HFFc6 (cell line): Measurements from ENCODE around the gene GRIK4. TPM values are rescaled to one million over a fixed set of nuclear protein-coding genes. Genes with fewer than 3 reads are reported as not detected.

Source experiments
- DNase-seq: peaks from one replicate; pipeline ENCODE4 v3.0.0-alpha.2; 2018
- H3K27ac Mint-ChIP-seq: 2 replicates; pipeline ENCODE4 v1.8.0; 2020; ENCODE audit warnings: mild to moderate bottlenecking, mixed read lengths
- H3K27me3 Mint-ChIP-seq: 2 replicates; pipeline ENCODE4 v1.8.0; 2021; ENCODE audit warnings: mild to moderate bottlenecking, moderate library complexity, mixed read lengths; ENCODE audit not compliant: insufficient read depth
- H3K36me3 Mint-ChIP-seq: 2 replicates; pipeline ENCODE4 v1.8.0; 2021; ENCODE audit warnings: low read depth, mixed read lengths
- H3K4me1 Mint-ChIP-seq: 2 replicates; pipeline ENCODE4 v1.8.0; 2020; ENCODE audit warnings: low read depth, mixed read lengths
- H3K4me3 Mint-ChIP-seq: 2 replicates; pipeline ENCODE4 v1.8.0; 2020; ENCODE audit warnings: mild to moderate bottlenecking, moderate library complexity, mixed read lengths
- H3K9me3 Mint-ChIP-seq: 2 replicates; pipeline ENCODE4 v1.8.0; 2020; ENCODE audit warnings: mild to moderate bottlenecking, mixed read lengths
- total RNA-seq, 6 experiments: library from RNA; stranded (reverse); fragmentation: NEBNext Ultra II Directional; extraction: Animal tissue kit (Norgen Biotek cat#: 25700); gene quantifications; 2 replicates in 1 of 6; 3 replicates in 5 of 6; pipeline ENCODE4 v1.2.3, GENCODE V29; 2021
- TF ChIP-seq, protein P1 (sequence below): fragments of 200-600 bp; sonication (generic); IDR thresholded peaks from 2 replicates; pipeline ENCODE4 v1.5.0; 2021; ENCODE audit warnings: antibody characterized with exemption, mild to moderate bottlenecking

Gene GRIK4
- total RNA-seq, 6 experiments from 2014 or later = not detected

DNA sequence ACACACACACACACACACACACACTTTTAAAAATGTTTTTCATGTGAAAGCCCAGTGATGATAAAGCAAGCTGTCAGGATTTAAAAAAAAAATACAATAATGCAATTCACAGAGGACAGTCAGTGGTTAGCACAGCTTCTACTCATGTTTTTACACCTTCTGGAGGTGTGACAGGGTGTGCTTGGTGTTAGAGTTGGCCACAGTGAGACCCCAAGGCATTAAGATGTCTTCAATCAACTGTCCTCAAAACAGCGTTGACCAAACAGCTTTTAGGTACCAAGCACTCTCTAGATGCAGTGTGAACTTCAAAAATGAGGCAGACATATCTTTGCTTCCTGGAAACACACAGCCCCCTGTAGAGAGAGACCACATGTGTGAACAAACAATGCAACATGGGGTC is 346.0 kb downstream of the GRIK4 start:
- DNase-seq = no peak
- TF ChIP-seq, protein P1, sequence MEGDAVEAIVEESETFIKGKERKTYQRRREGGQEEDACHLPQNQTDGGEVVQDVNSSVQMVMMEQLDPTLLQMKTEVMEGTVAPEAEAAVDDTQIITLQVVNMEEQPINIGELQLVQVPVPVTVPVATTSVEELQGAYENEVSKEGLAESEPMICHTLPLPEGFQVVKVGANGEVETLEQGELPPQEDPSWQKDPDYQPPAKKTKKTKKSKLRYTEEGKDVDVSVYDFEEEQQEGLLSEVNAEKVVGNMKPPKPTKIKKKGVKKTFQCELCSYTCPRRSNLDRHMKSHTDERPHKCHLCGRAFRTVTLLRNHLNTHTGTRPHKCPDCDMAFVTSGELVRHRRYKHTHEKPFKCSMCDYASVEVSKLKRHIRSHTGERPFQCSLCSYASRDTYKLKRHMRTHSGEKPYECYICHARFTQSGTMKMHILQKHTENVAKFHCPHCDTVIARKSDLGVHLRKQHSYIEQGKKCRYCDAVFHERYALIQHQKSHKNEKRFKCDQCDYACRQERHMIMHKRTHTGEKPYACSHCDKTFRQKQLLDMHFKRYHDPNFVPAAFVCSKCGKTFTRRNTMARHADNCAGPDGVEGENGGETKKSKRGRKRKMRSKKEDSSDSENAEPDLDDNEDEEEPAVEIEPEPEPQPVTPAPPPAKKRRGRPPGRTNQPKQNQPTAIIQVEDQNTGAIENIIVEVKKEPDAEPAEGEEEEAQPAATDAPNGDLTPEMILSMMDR = no peak
- Mint-ChIP-seq H3K9me3 (no peaks in the 10 kb centered on the region), H3K4me1 (no peaks in the 10 kb centered on the region), H3K27ac (no peak overlapping the region), H3K27me3 (peaks cover 8% of the 10 kb centered on the region), H3K4me3 (no peak overlapping the region), H3K36me3 (no peaks in the 10 kb centered on the region)

DNA sequence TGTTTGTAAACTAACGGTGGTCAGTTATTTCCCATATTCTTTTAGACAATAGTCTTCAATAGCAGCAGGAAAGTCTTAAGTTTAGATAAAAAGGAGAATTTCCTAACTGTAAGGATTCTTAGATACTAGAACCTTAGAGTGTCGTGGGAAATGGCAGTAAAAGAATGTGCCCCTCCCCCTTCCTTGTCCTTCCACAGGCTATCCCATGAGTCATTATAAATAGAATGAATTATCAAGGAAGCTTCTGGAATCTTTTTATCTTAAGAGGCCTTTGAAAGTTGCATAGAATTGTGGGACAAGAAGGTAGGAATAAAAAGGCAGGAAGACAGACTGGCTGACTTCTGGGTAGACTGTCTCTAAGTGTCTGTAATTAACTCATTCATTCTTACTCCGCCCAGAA is 347.2 kb downstream of the GRIK4 start:
- DNase-seq = no peak

DNA sequence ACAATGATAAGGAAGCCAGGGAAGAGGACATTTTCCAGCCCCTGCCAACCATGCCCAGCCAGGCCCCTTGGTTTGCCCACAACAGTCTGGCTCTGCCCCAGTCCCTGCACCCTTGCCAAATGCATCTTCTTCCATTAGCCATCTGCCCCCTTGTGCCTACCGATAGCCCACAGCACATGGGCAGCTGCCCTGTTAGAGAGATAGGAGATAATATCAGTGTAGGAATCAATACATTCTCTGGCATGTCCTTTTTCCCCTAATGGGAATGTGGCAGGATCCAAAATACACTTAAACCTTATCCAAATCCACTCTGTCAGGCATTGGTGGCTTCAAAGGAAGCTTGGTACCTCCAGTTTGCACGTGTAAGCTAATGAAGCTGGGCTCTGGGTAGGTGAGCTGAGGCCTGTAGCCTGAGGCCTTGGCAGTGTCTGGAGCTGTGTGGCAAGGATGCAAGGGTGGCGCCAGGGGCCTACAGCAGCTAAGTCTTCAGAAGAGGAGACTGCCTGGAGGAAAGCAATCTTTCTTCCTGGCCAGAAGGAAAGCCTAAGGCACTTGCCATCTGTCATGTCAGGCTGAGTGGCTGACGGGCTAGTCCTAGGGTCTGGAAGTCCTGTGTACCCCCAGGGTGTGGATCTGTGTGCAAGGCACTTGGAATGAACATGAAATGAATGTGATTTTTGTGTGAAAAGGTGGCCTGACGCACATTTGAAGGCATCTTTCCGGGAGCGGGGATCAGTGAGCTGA is 348.2 kb downstream of the GRIK4 start:
- DNase-seq = no peak
- H3K9me3 Mint-ChIP-seq = no peaks in the 10 kb centered on the region

More for the DNA sequence above, 347.2 kb downstream of the GRIK4 start:
- Mint-ChIP-seq H3K9me3 (no peaks in the 10 kb centered on the region), H3K27me3 (peaks cover 8% of the 10 kb centered on the region), H3K4me3 (no peak overlapping the region), H3K36me3 (no peaks in the 10 kb centered on the region), H3K4me1 (peaks cover 6% of the 10 kb centered on the region; the same call in 1 of the 2 replicates), H3K27ac (no peak overlapping the region)
- TF ChIP-seq, protein P1 = no peak

DNA sequence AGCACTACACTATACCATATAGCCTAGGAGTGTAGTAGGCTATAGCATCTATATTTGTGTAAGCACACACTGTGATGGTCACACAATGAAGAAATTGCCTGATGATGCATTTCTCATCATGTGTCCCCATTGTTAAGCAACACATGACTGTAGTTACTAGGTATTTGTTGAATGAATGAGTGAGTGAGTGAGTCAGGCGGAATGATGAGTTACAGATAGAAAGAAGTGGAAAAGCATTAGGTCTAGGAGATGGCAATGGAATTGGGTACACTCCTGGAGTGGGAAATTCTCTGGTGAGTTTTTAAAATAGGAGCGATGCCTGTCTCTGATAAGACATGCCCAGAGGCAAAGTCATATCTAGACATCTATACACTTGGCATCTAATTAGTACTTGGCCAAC is 351.8 kb downstream of the GRIK4 start:
- Mint-ChIP-seq H3K36me3 (no peaks in the 10 kb centered on the region), H3K27ac (no peak overlapping the region), H3K4me1 (peaks cover 6% of the 10 kb centered on the region; the same call in 1 of the 2 replicates), H3K4me3 (no peak overlapping the region), H3K9me3 (no peaks in the 10 kb centered on the region), H3K27me3 (peaks cover 12% of the 10 kb centered on the region)
- TF ChIP-seq, protein P1 = no peak
- DNase-seq = peak; percentile 19

More for the DNA sequence above, 348.2 kb downstream of the GRIK4 start:
- H3K27me3 Mint-ChIP-seq = peaks cover 8% of the 10 kb centered on the region
- no peak overlapping the region for H3K27ac Mint-ChIP-seq
- H3K4me1 Mint-ChIP-seq = peaks cover 6% of the 10 kb centered on the region; the same call in 1 of the 2 replicates
- TF ChIP-seq, protein P1 = no peak
- H3K36me3 Mint-ChIP-seq = no peaks in the 10 kb centered on the region
- no peak overlapping the region for H3K4me3 Mint-ChIP-seq

DNA sequence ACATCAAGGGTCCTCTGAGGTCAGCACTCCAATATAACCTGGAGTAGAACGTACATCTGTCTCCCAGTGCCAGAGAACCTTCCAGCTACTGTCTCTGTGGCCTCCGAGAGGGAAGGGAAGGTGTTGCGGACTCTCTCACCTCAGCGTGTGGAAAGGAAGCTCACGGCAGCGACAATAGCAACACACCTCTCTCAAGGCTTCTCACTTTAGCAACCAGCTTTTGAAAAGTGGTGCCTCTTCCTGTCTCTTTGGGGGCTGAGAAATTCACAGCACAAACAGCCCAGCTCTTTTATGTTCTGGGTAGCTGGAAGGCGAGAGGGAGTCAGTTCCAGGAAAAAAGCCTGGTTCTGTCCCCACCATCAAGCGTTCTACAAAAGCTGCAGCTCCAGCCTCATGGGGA is 355.5 kb downstream of the GRIK4 start:
- Mint-ChIP-seq H3K27me3 (peaks cover 19% of the 10 kb centered on the region), H3K4me3 (no peak overlapping the region), H3K4me1 (peaks cover 6% of the 10 kb centered on the region; the same call in 1 of the 2 replicates), H3K27ac (no peak overlapping the region), H3K9me3 (no peaks in the 10 kb centered on the region), H3K36me3 (no peaks in the 10 kb centered on the region)
- DNase-seq = no peak
- TF ChIP-seq, protein P1 = no peak
